Measurements from ENCODE around the gene ERG.

Gene ERG

GRCh38 chr21:38343691-38344090 is 154.6 kb downstream of the ERG start:
- no peak for DNase-seq (ENCODE audit: low read depth, low spot score)
- Histone ChIP-seq H3K27me3 (ENCODE audit: control insufficient read depth, insufficient read depth, low read length) (no peaks in the 10 kb centered on the region), H3K4me1 (ENCODE audit: control insufficient read depth, insufficient read depth, low read length) (no peaks in the 10 kb centered on the region), H3K27ac (ENCODE audit: low read length) (no peak overlapping the region), H3K9me3 (ENCODE audit: control insufficient read depth, insufficient read depth, low read length) (no peaks in the 10 kb centered on the region), H3K36me3 (ENCODE audit: control insufficient read depth, insufficient read depth, low read length) (no peaks in the 10 kb centered on the region), H3K4me3 (ENCODE audit: low read length) (no peak overlapping the region)
- no CpG with 5 or more reads among the region's 6 CpGs for WGBS (ENCODE audit: insufficient coverage, insufficient read length)

DNA sequence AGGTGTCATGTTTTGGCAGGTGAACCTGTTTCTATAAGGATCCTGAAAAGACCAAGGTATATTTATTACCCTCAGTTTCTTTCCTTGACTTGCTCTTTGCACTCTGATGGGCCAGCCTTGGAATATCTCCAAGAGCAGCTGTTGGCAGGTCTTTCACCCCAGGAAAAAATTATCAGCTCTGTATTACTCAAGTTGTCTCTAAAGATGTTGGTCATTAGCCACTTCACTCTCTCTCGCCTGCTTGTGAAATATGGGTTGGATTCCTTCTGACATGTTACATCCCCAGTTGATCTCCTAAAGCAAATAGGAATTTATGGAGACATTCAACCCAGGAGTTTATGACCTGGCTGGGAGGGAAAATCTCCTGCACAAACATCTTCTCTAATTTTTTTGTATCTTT is 155.5 kb downstream of the ERG start:
- Histone ChIP-seq H3K9me3 (ENCODE audit: control insufficient read depth, insufficient read depth, low read length) (no peaks in the 10 kb centered on the region), H3K36me3 (ENCODE audit: control insufficient read depth, insufficient read depth, low read length) (no peaks in the 10 kb centered on the region), H3K4me3 (ENCODE audit: low read length) (no peak overlapping the region), H3K27me3 (ENCODE audit: control insufficient read depth, insufficient read depth, low read length) (no peaks in the 10 kb centered on the region), H3K27ac (ENCODE audit: low read length) (no peak overlapping the region), H3K4me1 (ENCODE audit: control insufficient read depth, insufficient read depth, low read length) (no peaks in the 10 kb centered on the region)
- DNase-seq (ENCODE audit: low read depth, low spot score): no peak
- WGBS (ENCODE audit: insufficient coverage, insufficient read length): no CpG with 5 or more reads among the region's 1 CpG

- no peaks in the 10 kb centered on the region for H3K27me3 ChIP-seq (ENCODE audit: control insufficient read depth, insufficient read depth, low read length)
- DNase-seq (ENCODE audit: low read depth, low spot score): no peak
- no peaks in the 10 kb centered on the region for H3K36me3 ChIP-seq (ENCODE audit: control insufficient read depth, insufficient read depth, low read length)
- WGBS (ENCODE audit: insufficient coverage, insufficient read length): no CpG with 5 or more reads among the region's 5 CpGs
- H3K9me3 ChIP-seq (ENCODE audit: control insufficient read depth, insufficient read depth, low read length): no peaks in the 10 kb centered on the region
- H3K4me3 ChIP-seq (ENCODE audit: low read length): no peak overlapping the region
- no peaks in the 10 kb centered on the region for H3K4me1 ChIP-seq (ENCODE audit: control insufficient read depth, insufficient read depth, low read length)
- H3K27ac ChIP-seq (ENCODE audit: low read length): no peak overlapping the region
Measured at GRCh38 chr21:38341546-38342012, 156.7 kb downstream of the ERG start.

GRCh38 chr21:38340131-38340530 is 158.1 kb downstream of the ERG start:
- no CpG with 5 or more reads among the region's 4 CpGs for WGBS (ENCODE audit: insufficient coverage, insufficient read length)
- Histone ChIP-seq H3K4me3 (ENCODE audit: low read length) (no peak overlapping the region), H3K27me3 (ENCODE audit: control insufficient read depth, insufficient read depth, low read length) (no peaks in the 10 kb centered on the region), H3K36me3 (ENCODE audit: control insufficient read depth, insufficient read depth, low read length) (no peaks in the 10 kb centered on the region), H3K27ac (ENCODE audit: low read length) (no peak overlapping the region), H3K4me1 (ENCODE audit: control insufficient read depth, insufficient read depth, low read length) (no peaks in the 10 kb centered on the region), H3K9me3 (ENCODE audit: control insufficient read depth, insufficient read depth, low read length) (no peaks in the 10 kb centered on the region)
- no peak for DNase-seq (ENCODE audit: low read depth, low spot score)

- no peak overlapping the region for H3K4me3 ChIP-seq (ENCODE audit: low read length)
- DNase-seq (ENCODE audit: low read depth, low spot score): no peak
- H3K36me3 ChIP-seq (ENCODE audit: control insufficient read depth, insufficient read depth, low read length): no peaks in the 10 kb centered on the region
- H3K27me3 ChIP-seq (ENCODE audit: control insufficient read depth, insufficient read depth, low read length): no peaks in the 10 kb centered on the region
- H3K4me1 ChIP-seq (ENCODE audit: control insufficient read depth, insufficient read depth, low read length): no peaks in the 10 kb centered on the region
- WGBS (ENCODE audit: insufficient coverage, insufficient read length): no CpG with 5 or more reads among the region's 5 CpGs
- H3K9me3 ChIP-seq (ENCODE audit: control insufficient read depth, insufficient read depth, low read length): no peaks in the 10 kb centered on the region; the same call in 1 of the 2 replicates
- H3K27ac ChIP-seq (ENCODE audit: low read length): no peak overlapping the region
Measured at GRCh38 chr21:38337793-38338192, 160.5 kb downstream of the ERG start.

DNA sequence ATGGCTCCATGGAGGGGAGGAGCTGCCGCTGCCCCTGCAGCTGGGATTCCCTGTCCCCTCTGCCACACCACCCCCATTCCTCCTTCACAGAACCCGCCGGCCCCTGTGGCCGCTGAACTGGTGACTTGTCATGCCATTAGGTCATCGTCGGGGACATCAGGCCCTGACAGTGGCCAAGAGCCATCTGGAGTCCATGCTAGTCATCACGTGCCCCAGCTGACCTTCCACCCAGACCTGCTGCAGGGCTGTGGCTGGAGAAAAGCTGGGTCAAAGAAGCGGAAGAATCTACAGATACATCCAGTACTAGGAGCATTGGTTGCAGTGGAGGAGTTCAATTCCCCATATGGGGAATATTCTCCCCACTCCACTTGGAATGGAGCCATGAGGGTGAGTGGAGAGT is 163.4 kb downstream of the ERG start:
- Histone ChIP-seq H3K9me3 (ENCODE audit: control insufficient read depth, insufficient read depth, low read length) (no peaks in the 10 kb centered on the region; the same call in 1 of the 2 replicates), H3K27ac (ENCODE audit: low read length) (no peak overlapping the region), H3K4me1 (ENCODE audit: control insufficient read depth, insufficient read depth, low read length) (no peaks in the 10 kb centered on the region), H3K36me3 (ENCODE audit: control insufficient read depth, insufficient read depth, low read length) (no peaks in the 10 kb centered on the region), H3K4me3 (ENCODE audit: low read length) (no peak overlapping the region), H3K27me3 (ENCODE audit: control insufficient read depth, insufficient read depth, low read length) (no peaks in the 10 kb centered on the region)
- WGBS (ENCODE audit: insufficient coverage, insufficient read length): no CpG with 5 or more reads among the region's 8 CpGs
- DNase-seq (ENCODE audit: low read depth, low spot score): no peak

- Histone ChIP-seq H3K4me1 (ENCODE audit: control insufficient read depth, insufficient read depth, low read length) (no peaks in the 10 kb centered on the region), H3K9me3 (ENCODE audit: control insufficient read depth, insufficient read depth, low read length) (no peaks in the 10 kb centered on the region; the same call in 1 of the 2 replicates), H3K27ac (ENCODE audit: low read length) (no peak overlapping the region), H3K4me3 (ENCODE audit: low read length) (no peak overlapping the region), H3K36me3 (ENCODE audit: control insufficient read depth, insufficient read depth, low read length) (no peaks in the 10 kb centered on the region), H3K27me3 (ENCODE audit: control insufficient read depth, insufficient read depth, low read length) (peaks cover 1% of the 10 kb centered on the region; the same call in 1 of the 2 replicates)
- DNase-seq (ENCODE audit: low read depth, low spot score): no peak
- no CpG with 5 or more reads among the region's 8 CpGs for WGBS (ENCODE audit: insufficient coverage, insufficient read length)
Measured at GRCh38 chr21:38333301-38334272, 164.7 kb downstream of the ERG start.

GRCh38 chr21:38330666-38331065 is 167.6 kb downstream of the ERG start:
- no peaks in the 10 kb centered on the region for H3K36me3 ChIP-seq (ENCODE audit: control insufficient read depth, insufficient read depth, low read length)
- no peaks in the 10 kb centered on the region; the same call in 1 of the 2 replicates for H3K4me1 ChIP-seq (ENCODE audit: control insufficient read depth, insufficient read depth, low read length)
- no peaks in the 10 kb centered on the region; the same call in 1 of the 2 replicates for H3K9me3 ChIP-seq (ENCODE audit: control insufficient read depth, insufficient read depth, low read length)
- peaks cover 1% of the 10 kb centered on the region; the same call in 1 of the 2 replicates for H3K27me3 ChIP-seq (ENCODE audit: control insufficient read depth, insufficient read depth, low read length)
- no CpG with 5 or more reads among the region's 2 CpGs for WGBS (ENCODE audit: insufficient coverage, insufficient read length)
- DNase-seq (ENCODE audit: low read depth, low spot score): no peak
- no peak overlapping the region for H3K27ac ChIP-seq (ENCODE audit: low read length)
- H3K4me3 ChIP-seq (ENCODE audit: low read length): no peak overlapping the region

Data from iPS DF 6.9 (cell line).